ENCODE data around the gene TRAF5.

The TRAF5 gene

DNA sequence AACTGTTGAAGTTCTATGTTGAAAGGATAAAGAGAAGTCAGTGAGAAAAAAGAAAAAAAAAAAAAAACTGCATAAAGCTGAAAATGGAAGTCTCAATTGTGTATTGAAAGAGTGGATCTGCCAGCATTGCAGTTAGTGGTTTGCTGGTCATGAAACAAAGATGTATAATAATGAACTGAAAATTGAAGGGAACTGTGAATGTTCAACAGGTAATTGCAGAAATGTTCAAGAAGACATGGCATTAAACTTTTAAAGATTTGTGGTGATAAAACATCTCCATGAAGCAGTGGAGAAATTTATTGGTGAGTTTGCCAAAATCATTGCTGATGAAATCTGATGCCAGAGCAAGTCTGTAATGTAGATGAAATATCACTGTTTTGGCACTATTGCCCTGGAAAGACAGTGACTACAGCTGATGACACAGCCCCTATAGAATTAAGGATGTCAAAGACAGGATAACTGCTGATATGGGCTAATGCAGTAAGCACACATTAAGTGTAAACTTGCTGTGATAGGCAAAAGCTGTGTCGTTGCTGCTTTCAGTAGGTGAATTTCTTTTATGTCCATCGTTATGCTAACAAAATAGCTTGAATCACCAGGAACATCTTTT, 94.3 kb downstream of the TRAF5 start:
- no peak for DNase-seq (ENCODE audit: low read depth)

DNA sequence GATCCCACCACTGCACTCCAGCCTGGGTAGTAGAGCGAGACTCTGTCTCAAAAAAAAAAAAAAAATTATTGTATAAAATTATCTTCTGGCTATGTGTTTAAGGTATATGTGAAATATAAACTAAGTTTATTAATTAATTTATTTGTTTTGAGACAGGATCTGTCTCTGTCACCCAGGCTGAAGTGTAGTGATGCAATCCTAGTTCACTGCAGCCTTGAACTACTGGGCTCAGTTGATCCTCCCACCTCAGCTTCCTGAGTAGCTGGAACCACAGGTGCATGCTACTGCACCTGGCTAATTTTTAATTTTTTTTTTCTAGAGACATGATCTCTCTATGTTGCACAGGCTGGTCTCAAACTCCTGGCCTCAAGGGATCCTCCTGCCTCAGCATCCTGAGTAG, 97.4 kb downstream of the TRAF5 start:
- no peak for DNase-seq (ENCODE audit: low read depth)
